Endothelial cell of umbilical vein (primary cell): ENCODE data around the gene MLNR. TPM values are rescaled to one million over a fixed set of nuclear protein-coding genes. Genes with fewer than 3 reads are reported as not detected.

Experiments used
- BruUV-seq: library from RNA; stranded (reverse); fragments of 400-500 nt; replicated peaks from 2 replicates; lab custom pipeline; 2021; lab: Mats Ljungman, UMichigan
- CTCF ChIA-PET: fragments of 300-600, 350-600 bp; sonication (Branson Sonifier 250); formaldehyde crosslinking; loops from one replicate; lab custom pipeline; 2021; ENCODE audit warnings: antibody characterized with exemption, inconsistent platforms; lab: Charles Lee
- POLR2A ChIA-PET: fragments of 300-600, 350-600 bp; sonication (Branson Sonifier 250); formaldehyde crosslinking; loops from one replicate; lab custom pipeline; 2021; ENCODE audit warnings: antibody characterized with exemption, inconsistent platforms; lab: Charles Lee
- DNase-seq: peaks from one replicate; pipeline ENCODE4 v3.0.0-alpha.2; 2011; ENCODE audit warnings: low read depth, low spot score
- FAIRE-seq: peaks from 2 replicates; lab custom pipeline; 2011; peaks lifted over from hg19 to GRCh38; lab: Jason Lieb, UNC
- H2AFZ ChIP-seq: 2 replicates; pipeline ENCODE4 v1.6.0; 2012; ENCODE audit warnings: low read depth, low read length, control low read depth, inconsistent platforms
- H3K27ac ChIP-seq: 2 replicates; pipeline ENCODE4 v1.5.1; 2011; ENCODE audit warnings: low read depth, mild to moderate bottlenecking, control low read depth, low read length, moderate library complexity; ENCODE audit not compliant: insufficient read depth
- H3K27me3 ChIP-seq, 2 experiments: 2 replicates each; pipeline versions ENCODE4 v1.6.0 to v1.6.1; 2011; ENCODE audit warnings: low read length in 2 of 2, mixed read lengths in 1 of 2; ENCODE audit not compliant: control insufficient read depth in 2 of 2, insufficient read depth in 2 of 2
- H3K36me3 ChIP-seq, 2 experiments: 2 replicates in 1 of 2; 3 replicates in 1 of 2; pipeline ENCODE4 v1.5.1; 2011; ENCODE audit warnings: low read length in 2 of 2, mild to moderate bottlenecking in 1 of 2, moderate library complexity in 1 of 2; ENCODE audit not compliant: control insufficient read depth in 2 of 2, insufficient read depth in 2 of 2; ENCODE audit errors: extremely low read depth in 1 of 2
- H3K4me1 ChIP-seq: 3 replicates; pipeline ENCODE4 v1.5.1; 2011; ENCODE audit warnings: mild to moderate bottlenecking, low read length; ENCODE audit not compliant: control insufficient read depth, insufficient read depth; ENCODE audit errors: extremely low read depth
- H3K4me2 ChIP-seq: 2 replicates; pipeline ENCODE4 v1.6.1; 2011; ENCODE audit warnings: low read length, control low read depth, mixed read lengths; ENCODE audit not compliant: insufficient read depth
- H3K4me3 ChIP-seq, 3 experiments: fragments of 200-600 bp in 1 of 3; sonication (generic), shearing (Covaris generic) in 1 of 3; replicated peaks in 1 of 3; 2 replicates each; pipeline ENCODE4 v1.5.1; 2011 to 2016; ENCODE audit warnings: control low read depth in 3 of 3, low read length in 3 of 3, mild to moderate bottlenecking in 2 of 3, inconsistent platforms in 1 of 3, low read depth in 1 of 3, moderate library complexity in 1 of 3; ENCODE audit not compliant: insufficient read depth in 1 of 3
- H3K79me2 ChIP-seq: 2 replicates; pipeline ENCODE4 v1.6.0; 2012; ENCODE audit warnings: low read length, inconsistent platforms; ENCODE audit not compliant: control insufficient read depth, insufficient read depth
- H3K9ac ChIP-seq: replicated peaks from 2 replicates; pipeline ENCODE3; 2011; ENCODE audit warnings: low read length, control low read depth; ENCODE audit not compliant: insufficient read depth; ENCODE audit errors: extremely low read depth
- H3K9me1 ChIP-seq: replicated peaks from 3 replicates; pipeline ENCODE4 v1.6.0; 2011; ENCODE audit warnings: mild to moderate bottlenecking, low read length; ENCODE audit not compliant: control insufficient read depth, insufficient read depth; ENCODE audit errors: extremely low read depth
- H3K9me3 ChIP-seq: replicated peaks from 2 replicates; pipeline ENCODE4 v1.5.1; 2012; ENCODE audit warnings: low read length, inconsistent platforms; ENCODE audit not compliant: control insufficient read depth, insufficient read depth
- H4K20me1 ChIP-seq: replicated peaks from 2 replicates; pipeline ENCODE3; 2011; ENCODE audit warnings: mild to moderate bottlenecking, low read length; ENCODE audit not compliant: control insufficient read depth, insufficient read depth; ENCODE audit errors: extremely low read depth
- EZH2 ChIP-seq: IDR thresholded peaks from 2 replicates; pipeline ENCODE4 v1.6.1; 2012; ENCODE audit warnings: borderline replicate concordance, low read depth, mild to moderate bottlenecking, moderate library complexity, low read length, inconsistent platforms; ENCODE audit not compliant: severe bottlenecking
- FOS ChIP-seq: IDR thresholded peaks from 2 replicates; pipeline ENCODE4 v1.6.1; 2011; ENCODE audit warnings: mild to moderate bottlenecking, low read length, moderate library complexity, borderline replicate concordance; ENCODE audit not compliant: insufficient read depth
- GATA2 ChIP-seq: IDR thresholded peaks from 2 replicates; pipeline ENCODE4 v1.7.0; 2011; ENCODE audit warnings: low read depth, mild to moderate bottlenecking, moderate library complexity, mixed read lengths, low read length; ENCODE audit not compliant: insufficient read length, insufficient read depth
- JUN ChIP-seq: IDR thresholded peaks from 2 replicates; pipeline ENCODE4 v1.6.1; 2011; ENCODE audit warnings: borderline replicate concordance, low read depth; ENCODE audit not compliant: insufficient read length, insufficient read depth
- MAX ChIP-seq: IDR thresholded peaks from 2 replicates; pipeline ENCODE4 v1.6.1; 2011; ENCODE audit not compliant: insufficient read depth, insufficient read length
- MYC ChIP-seq: IDR thresholded peaks from one replicate; pipeline ENCODE4 v1.6.1; 2011; ENCODE audit warnings: mild to moderate bottlenecking, low read depth, low read length
- POLR2A ChIP-seq: IDR thresholded peaks from 2 replicates; pipeline ENCODE4 v1.6.1; 2012; ENCODE audit warnings: low read depth, mild to moderate bottlenecking, control low read depth, low read length
- POLR2AphosphoS5 ChIP-seq: IDR thresholded peaks from 2 replicates; pipeline ENCODE4 v1.6.1; 2012; ENCODE audit warnings: low read depth, mild to moderate bottlenecking, control low read depth, low read length, moderate library complexity; ENCODE audit not compliant: insufficient read depth
- dilution Hi-C: fragments of 300-500 bp; cut with MboI; formaldehyde crosslinking; loops from one replicate; pipeline ENCODE4 v1.15.0; 2019; ENCODE audit warnings: low sequenced_read_pairs; ENCODE audit not compliant: extremely low pct_ligation_motif_present
- intact Hi-C: fragments of 100-400 bp; cut with micrococcal nuclease; formaldehyde crosslinking; loops from one replicate; pipeline ENCODE4 v1.10.0; 2022
- polyA plus RNA-seq, 4 experiments: library from polyadenylated mRNA; depleted of rRNA in 3 of 4; stranded (reverse) in 3 of 4; unstranded in 1 of 4; fragments of >200 nt; gene quantifications; 2 replicates each; pipeline versions ENCODE4 v1.2.1 to v1.2.3, GENCODE V29; 2011 to 2012; ENCODE audit warnings: missing spikeins in 1 of 4
- total RNA-seq: library from RNA; stranded (reverse); gene quantifications from 2 replicates; pipeline ENCODE4 v1.2.3, GENCODE V29; 2021
- TF ChIP-seq, protein P1 (sequence below), 2 donors: IDR thresholded peaks; 1 replicate in 1 of 2; 2 replicates in 1 of 2; pipeline ENCODE4 v1.5.1; 2011; ENCODE audit warnings: low read length in 2 of 2, mild to moderate bottlenecking in 2 of 2, moderate library complexity in 2 of 2, control low read depth in 1 of 2, inconsistent platforms in 1 of 2, low read depth in 1 of 2; ENCODE audit not compliant: insufficient read depth in 1 of 2; ENCODE audit errors: extremely low read depth in 1 of 2

MLNR gene
- total and polyA plus RNA-seq, 2 donors (not counting 3 experiments of a cell fraction or from before 2014, with no cell fraction given): not detected

GRCh38 chr13:49226613-49227012 is 6.5 kb downstream of the MLNR start:
- H4K20me1 ChIP-seq: no peaks in the 10 kb centered on the region
- H3K9ac ChIP-seq: no peak overlapping the region
- CTCF ChIA-PET: interaction anchor here (1.2 to 1.3 kb wide), 2 partner anchors 54 kb away, joined by 3 to 5 read pairs; no protein-coding TSS in a partner anchor
- no peaks in the 10 kb centered on the region for H3K79me2 ChIP-seq
- no peaks in the 10 kb centered on the region for H3K36me3 ChIP-seq
- H3K9me1 ChIP-seq: no peaks in the 10 kb centered on the region
- no peak overlapping the region for H3K4me2 ChIP-seq
- DNase-seq (no peak), FAIRE-seq (no peak)
- H3K27ac ChIP-seq: no peak overlapping the region
- no TSS peak for BruUV-seq
- H2AFZ ChIP-seq: no peak overlapping the region
- H3K9me3 ChIP-seq: no peaks in the 10 kb centered on the region
- peaks cover 35 to 47% of the 10 kb centered on the region in 2 experiments for H3K27me3 ChIP-seq
- TF ChIP-seq JUN: no peak
- TF ChIP-seq POLR2A: no peak
- TF ChIP-seq, protein P1, sequence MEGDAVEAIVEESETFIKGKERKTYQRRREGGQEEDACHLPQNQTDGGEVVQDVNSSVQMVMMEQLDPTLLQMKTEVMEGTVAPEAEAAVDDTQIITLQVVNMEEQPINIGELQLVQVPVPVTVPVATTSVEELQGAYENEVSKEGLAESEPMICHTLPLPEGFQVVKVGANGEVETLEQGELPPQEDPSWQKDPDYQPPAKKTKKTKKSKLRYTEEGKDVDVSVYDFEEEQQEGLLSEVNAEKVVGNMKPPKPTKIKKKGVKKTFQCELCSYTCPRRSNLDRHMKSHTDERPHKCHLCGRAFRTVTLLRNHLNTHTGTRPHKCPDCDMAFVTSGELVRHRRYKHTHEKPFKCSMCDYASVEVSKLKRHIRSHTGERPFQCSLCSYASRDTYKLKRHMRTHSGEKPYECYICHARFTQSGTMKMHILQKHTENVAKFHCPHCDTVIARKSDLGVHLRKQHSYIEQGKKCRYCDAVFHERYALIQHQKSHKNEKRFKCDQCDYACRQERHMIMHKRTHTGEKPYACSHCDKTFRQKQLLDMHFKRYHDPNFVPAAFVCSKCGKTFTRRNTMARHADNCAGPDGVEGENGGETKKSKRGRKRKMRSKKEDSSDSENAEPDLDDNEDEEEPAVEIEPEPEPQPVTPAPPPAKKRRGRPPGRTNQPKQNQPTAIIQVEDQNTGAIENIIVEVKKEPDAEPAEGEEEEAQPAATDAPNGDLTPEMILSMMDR (IDR thresholded peaks at IDR 0.05; ENCODE audit: extremely low read depth in 1 of 2, insufficient read depth in 1 of 2, low read depth in 1 of 2, low read length in 2 of 2): no peak
- TF ChIP-seq GATA2: no peak
- TF ChIP-seq EZH2: no peak
- intact Hi-C loops (no loop called here), dilution Hi-C loops (no loop called here)
- no peak overlapping the region for H3K4me3 ChIP-seq
- no peaks in the 10 kb centered on the region for H3K4me1 ChIP-seq
- POLR2A ChIA-PET: no interaction called here

GRCh38 chr13:49234741-49235140 is 14.6 kb downstream of the MLNR start:
- ChIA-PET POLR2A (no interaction called here), CTCF (no interaction called here)
- TF ChIP-seq POLR2AphosphoS5: no peak
- TF ChIP-seq MAX: no peak
- no peak for TF ChIP-seq EZH2
- no peak for TF ChIP-seq POLR2A
- TF ChIP-seq, protein P1 (IDR thresholded peaks at IDR 0.05; ENCODE audit: extremely low read depth in 1 of 2, insufficient read depth in 1 of 2, low read depth in 1 of 2, low read length in 2 of 2): no peak
- TF ChIP-seq FOS: no peak
- no peak for TF ChIP-seq JUN
- TF ChIP-seq MYC: no peak
- TF ChIP-seq GATA2: no peak

More at GRCh38 chr13:49234741-49235140, 14.6 kb downstream of the MLNR start:
- Histone ChIP-seq H2AFZ (no peak overlapping the region), H3K79me2 (no peaks in the 10 kb centered on the region), H3K27ac (no peak overlapping the region), H3K4me3 (no peak overlapping the region), H3K9ac (no peak overlapping the region), H3K9me3 (no peaks in the 10 kb centered on the region), H3K4me1 (no peaks in the 10 kb centered on the region), H4K20me1 (no peaks in the 10 kb centered on the region), H3K4me2 (no peak overlapping the region), H3K27me3 (peaks cover 2% of the 10 kb centered on the region in 2 experiments), H3K9me1 (no peaks in the 10 kb centered on the region), H3K36me3 (no peaks in the 10 kb centered on the region)
- no peak for FAIRE-seq
- dilution Hi-C loops (no loop called here), intact Hi-C loops (no loop called here)
- no TSS peak for BruUV-seq
- no peak for DNase-seq
